Measurements from ENCODE around the gene SLC7A7.

DNA sequence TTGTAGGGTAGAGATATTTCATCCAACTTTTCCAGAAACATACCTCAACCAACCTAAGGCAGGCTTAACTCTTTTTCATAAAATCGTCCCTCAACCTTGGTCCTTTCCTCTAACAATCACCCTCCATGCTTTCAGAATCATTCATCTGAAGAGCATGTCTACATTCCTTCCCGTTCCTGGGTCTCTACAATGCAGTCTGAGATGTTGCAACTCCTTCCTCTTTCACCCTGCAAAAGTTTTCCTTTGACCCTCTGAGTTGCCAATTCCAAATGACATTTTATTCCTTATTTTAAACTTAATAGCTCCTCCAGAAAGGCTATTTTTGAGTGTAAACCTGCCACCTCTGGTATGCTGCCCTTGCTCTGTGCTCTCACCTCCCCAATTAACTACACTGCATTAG lies 16.7 kb downstream of the SLC7A7 start:
- TF ChIP-seq RAD21 (conservative IDR thresholded peaks at IDR 0.05 in 1 of 2, IDR thresholded peaks at IDR 0.05 in 1 of 2) (no peak), POLR2A (IDR thresholded peaks at IDR 0.05; ENCODE audit: low read length) (no peak), CBX2 (IDR thresholded peaks at IDR 0.05; ENCODE audit: borderline replicate concordance, low read depth) (no peak), JUN (IDR thresholded peaks at IDR 0.05) (no peak)
- TF ChIP-seq, protein P1, sequence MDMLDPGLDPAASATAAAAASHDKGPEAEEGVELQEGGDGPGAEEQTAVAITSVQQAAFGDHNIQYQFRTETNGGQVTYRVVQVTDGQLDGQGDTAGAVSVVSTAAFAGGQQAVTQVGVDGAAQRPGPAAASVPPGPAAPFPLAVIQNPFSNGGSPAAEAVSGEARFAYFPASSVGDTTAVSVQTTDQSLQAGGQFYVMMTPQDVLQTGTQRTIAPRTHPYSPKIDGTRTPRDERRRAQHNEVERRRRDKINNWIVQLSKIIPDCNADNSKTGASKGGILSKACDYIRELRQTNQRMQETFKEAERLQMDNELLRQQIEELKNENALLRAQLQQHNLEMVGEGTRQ (IDR thresholded peaks at IDR 0.05), result no peak
- TF ChIP-seq, protein P2, sequence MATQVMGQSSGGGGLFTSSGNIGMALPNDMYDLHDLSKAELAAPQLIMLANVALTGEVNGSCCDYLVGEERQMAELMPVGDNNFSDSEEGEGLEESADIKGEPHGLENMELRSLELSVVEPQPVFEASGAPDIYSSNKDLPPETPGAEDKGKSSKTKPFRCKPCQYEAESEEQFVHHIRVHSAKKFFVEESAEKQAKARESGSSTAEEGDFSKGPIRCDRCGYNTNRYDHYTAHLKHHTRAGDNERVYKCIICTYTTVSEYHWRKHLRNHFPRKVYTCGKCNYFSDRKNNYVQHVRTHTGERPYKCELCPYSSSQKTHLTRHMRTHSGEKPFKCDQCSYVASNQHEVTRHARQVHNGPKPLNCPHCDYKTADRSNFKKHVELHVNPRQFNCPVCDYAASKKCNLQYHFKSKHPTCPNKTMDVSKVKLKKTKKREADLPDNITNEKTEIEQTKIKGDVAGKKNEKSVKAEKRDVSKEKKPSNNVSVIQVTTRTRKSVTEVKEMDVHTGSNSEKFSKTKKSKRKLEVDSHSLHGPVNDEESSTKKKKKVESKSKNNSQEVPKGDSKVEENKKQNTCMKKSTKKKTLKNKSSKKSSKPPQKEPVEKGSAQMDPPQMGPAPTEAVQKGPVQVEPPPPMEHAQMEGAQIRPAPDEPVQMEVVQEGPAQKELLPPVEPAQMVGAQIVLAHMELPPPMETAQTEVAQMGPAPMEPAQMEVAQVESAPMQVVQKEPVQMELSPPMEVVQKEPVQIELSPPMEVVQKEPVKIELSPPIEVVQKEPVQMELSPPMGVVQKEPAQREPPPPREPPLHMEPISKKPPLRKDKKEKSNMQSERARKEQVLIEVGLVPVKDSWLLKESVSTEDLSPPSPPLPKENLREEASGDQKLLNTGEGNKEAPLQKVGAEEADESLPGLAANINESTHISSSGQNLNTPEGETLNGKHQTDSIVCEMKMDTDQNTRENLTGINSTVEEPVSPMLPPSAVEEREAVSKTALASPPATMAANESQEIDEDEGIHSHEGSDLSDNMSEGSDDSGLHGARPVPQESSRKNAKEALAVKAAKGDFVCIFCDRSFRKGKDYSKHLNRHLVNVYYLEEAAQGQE (IDR thresholded peaks at IDR 0.05), result no peak
- TF ChIP-seq, protein P3, sequence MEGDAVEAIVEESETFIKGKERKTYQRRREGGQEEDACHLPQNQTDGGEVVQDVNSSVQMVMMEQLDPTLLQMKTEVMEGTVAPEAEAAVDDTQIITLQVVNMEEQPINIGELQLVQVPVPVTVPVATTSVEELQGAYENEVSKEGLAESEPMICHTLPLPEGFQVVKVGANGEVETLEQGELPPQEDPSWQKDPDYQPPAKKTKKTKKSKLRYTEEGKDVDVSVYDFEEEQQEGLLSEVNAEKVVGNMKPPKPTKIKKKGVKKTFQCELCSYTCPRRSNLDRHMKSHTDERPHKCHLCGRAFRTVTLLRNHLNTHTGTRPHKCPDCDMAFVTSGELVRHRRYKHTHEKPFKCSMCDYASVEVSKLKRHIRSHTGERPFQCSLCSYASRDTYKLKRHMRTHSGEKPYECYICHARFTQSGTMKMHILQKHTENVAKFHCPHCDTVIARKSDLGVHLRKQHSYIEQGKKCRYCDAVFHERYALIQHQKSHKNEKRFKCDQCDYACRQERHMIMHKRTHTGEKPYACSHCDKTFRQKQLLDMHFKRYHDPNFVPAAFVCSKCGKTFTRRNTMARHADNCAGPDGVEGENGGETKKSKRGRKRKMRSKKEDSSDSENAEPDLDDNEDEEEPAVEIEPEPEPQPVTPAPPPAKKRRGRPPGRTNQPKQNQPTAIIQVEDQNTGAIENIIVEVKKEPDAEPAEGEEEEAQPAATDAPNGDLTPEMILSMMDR (IDR thresholded peaks at IDR 0.05), result no peak
